HepG2 (cell line): ENCODE data around the gene RPLP1. TPM values are rescaled to one million over a fixed set of nuclear protein-coding genes. Genes with fewer than 3 reads are reported as not detected.

ENCODE experiments used
- ARID2 ChIP-seq: sonication (generic); formaldehyde crosslinking; IDR thresholded peaks from 2 replicates; pipeline ENCODE4 v1.8.1; 2022; ENCODE audit warnings: mild to moderate bottlenecking, missing genetic modification reagents, borderline replicate concordance
- ARNT2 ChIP-seq: sonication (generic); formaldehyde crosslinking; IDR thresholded peaks from 2 replicates; pipeline ENCODE4 v1.8.0; 2022; ENCODE audit warnings: mild to moderate bottlenecking, low read depth, missing genetic modification reagents, moderate library complexity
- CREB1 ChIP-seq, 2 experiments: fragments of 450-650 bp in 1 of 2; IDR thresholded peaks; 2 replicates each; pipeline ENCODE4 v1.6.1; 2016 to 2017; ENCODE audit warnings: control low read depth in 1 of 2, mild to moderate bottlenecking in 1 of 2, missing compliant biosample characterization in 1 of 2, missing genetic modification characterization in 1 of 2
- E2F1 ChIP-seq: sonication (generic); formaldehyde crosslinking; IDR thresholded peaks from 2 replicates; pipeline ENCODE4 v1.5.0; 2020; ENCODE audit warnings: missing genetic modification reagents
- GFI1 ChIP-seq: sonication (generic); formaldehyde crosslinking; IDR thresholded peaks from 2 replicates; pipeline ENCODE4 v1.5.0; 2020; ENCODE audit warnings: missing genetic modification reagents, mild to moderate bottlenecking, borderline replicate concordance
- HNRNPL ChIP-seq: fragments of 200-400 bp; formaldehyde crosslinking; IDR thresholded peaks from 2 replicates; pipeline ENCODE4 v1.6.1; 2017; ENCODE audit warnings: mild to moderate bottlenecking, low read depth, low read length
- NFKB2 ChIP-seq: sonication (generic); formaldehyde crosslinking; IDR thresholded peaks from 2 replicates; pipeline ENCODE4 v1.4.0; 2020; ENCODE audit warnings: missing genetic modification reagents, borderline replicate concordance
- POGK ChIP-seq: sonication (generic); formaldehyde crosslinking; conservative IDR thresholded peaks from 2 replicates; pipeline ENCODE4 v1.8.0; 2022; ENCODE audit warnings: mild to moderate bottlenecking, moderate library complexity, missing genetic modification reagents
- POLR2AphosphoS2 ChIP-seq: IDR thresholded peaks from 2 replicates; pipeline ENCODE4 v1.6.1; 2011; ENCODE audit warnings: low read depth, low read length, improper control_type of control experiment
- TBP ChIP-seq: sonication (generic); formaldehyde crosslinking; IDR thresholded peaks from 2 replicates; pipeline ENCODE4 v1.5.0; 2020; ENCODE audit warnings: missing genetic modification reagents
- ZBTB1 ChIP-seq: sonication (generic); formaldehyde crosslinking; IDR thresholded peaks from 2 replicates; pipeline ENCODE4 v1.4.0; 2020; ENCODE audit warnings: missing genetic modification reagents, borderline replicate concordance
- ZNF17 ChIP-seq: sonication (generic); formaldehyde crosslinking; IDR thresholded peaks from 2 replicates; pipeline ENCODE4 v1.5.0; 2020; ENCODE audit warnings: mild to moderate bottlenecking, missing genetic modification reagents
- ZNF317 ChIP-seq: sonication (generic); formaldehyde crosslinking; IDR thresholded peaks from 2 replicates; pipeline ENCODE4 v1.5.0; 2020; ENCODE audit warnings: mild to moderate bottlenecking, missing genetic modification reagents
- ZNF484 ChIP-seq: sonication (generic); formaldehyde crosslinking; IDR thresholded peaks from 2 replicates; pipeline ENCODE4 v1.5.1; 2020; ENCODE audit warnings: mild to moderate bottlenecking, low read depth, missing genetic modification reagents, borderline replicate concordance
- polyA plus RNA-seq, 8 experiments: library from polyadenylated mRNA; depleted of rRNA in 3 of 8; stranded (reverse) in 7 of 8; unstranded in 1 of 8; fragments of >200 nt; fragmentation: Illumina TruSeq in 4 of 8; extraction: Trizol in 4 of 8; gene quantifications; 2 replicates each; pipeline versions ENCODE4 v1.2.1 to v1.2.3, GENCODE V29; 2011 to 2016; ENCODE audit warnings: low read depth in 4 of 8, missing spikeins in 1 of 8, mixed read lengths in 1 of 8; ENCODE audit not compliant: insufficient read depth in 1 of 8
- total RNA-seq, 5 experiments: library from RNA; depleted of rRNA; stranded (reverse); fragments of >200 nt; fragmentation: Illumina TruSeq; extraction: Trizol; gene quantifications; 2 replicates each; pipeline ENCODE4 v1.2.3, GENCODE V29; 2016; ENCODE audit warnings: low read depth in 1 of 5
- TF ChIP-seq, protein P1 (sequence below): IDR thresholded peaks from 2 replicates; pipeline ENCODE4 v1.6.1; 2016; ENCODE audit warnings: missing compliant biosample characterization, missing genetic modification reagents, borderline replicate concordance
- TF ChIP-seq, protein P2 (sequence below): fragments of 450-650 bp; IDR thresholded peaks from 2 replicates; pipeline ENCODE4 v1.6.1; 2017
- TF ChIP-seq, protein P3 (sequence below): sonication (generic); formaldehyde crosslinking; IDR thresholded peaks from 2 replicates; pipeline ENCODE4 v1.4.0; 2020; ENCODE audit warnings: mild to moderate bottlenecking, missing genetic modification reagents

The RPLP1 gene
- total and polyA plus RNA-seq, 2 of the 13 experiments (the other 11 are each of a cell fraction or from before 2014, with no cell fraction given) = 817 to 929 TPM

DNA sequence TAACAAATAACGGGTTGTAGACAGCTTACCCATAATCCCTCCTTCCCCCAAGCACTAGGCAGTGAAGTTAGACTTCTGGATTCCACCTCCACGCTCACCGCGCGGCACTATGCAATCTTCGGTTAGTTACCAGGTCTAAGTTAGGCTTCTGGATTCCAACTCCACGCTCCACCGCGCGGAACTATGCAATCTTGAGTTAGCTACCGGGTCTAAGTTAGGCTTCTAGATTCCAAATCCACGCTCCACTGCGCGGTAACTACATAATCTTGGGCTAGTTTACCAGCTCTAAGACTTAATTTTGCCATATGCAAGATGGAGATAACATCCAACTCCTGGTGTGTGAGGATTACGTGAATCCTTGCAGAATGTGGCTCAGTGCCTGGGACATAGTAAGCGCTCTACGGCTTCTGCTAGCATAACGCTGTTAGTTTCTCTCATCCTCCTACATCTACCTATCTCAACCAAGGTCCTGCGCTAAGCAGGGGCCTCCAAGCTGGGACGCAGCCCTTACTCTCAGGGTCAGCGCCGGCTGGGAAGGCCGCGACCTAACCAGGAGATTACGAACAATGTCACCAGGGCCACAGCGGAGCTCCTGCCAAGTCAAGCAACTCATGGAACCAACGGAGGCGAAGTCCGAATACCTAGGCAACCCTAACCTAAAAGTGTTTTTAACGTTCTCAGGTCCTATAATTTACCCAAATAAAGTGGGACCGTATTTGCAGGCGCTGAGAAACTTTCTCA is 497 bp upstream of the RPLP1 start (continued):
- TF ChIP-seq ZNF17 (no peak), ZBTB1 (CRISPR knock-in tag) (no peak), TBP (no peak), POLR2AphosphoS2 (no peak), ZNF484 (CRISPR knock-in tag) (no peak), NFKB2 (CRISPR knock-in tag) (no peak), HNRNPL (no peak), ARNT2 (CRISPR knock-in tag) (no peak), E2F1 (CRISPR knock-in tag) (no peak), ARID2 (peak; percentile 87), POGK (CRISPR knock-in tag) (no peak), CREB1 (IDR thresholded peaks at IDR 0.05) (0 out of 2 replicates have a peak, but pooled peaks have one; percentile 0), CREB1 (CRISPR knock-in tag; IDR thresholded peaks at IDR 0.05) (peak; percentile 66), GFI1 (CRISPR knock-in tag) (no peak; the same call in 1 of the 2 replicates), ZNF317 (no peak)
- TF ChIP-seq, protein P1, sequence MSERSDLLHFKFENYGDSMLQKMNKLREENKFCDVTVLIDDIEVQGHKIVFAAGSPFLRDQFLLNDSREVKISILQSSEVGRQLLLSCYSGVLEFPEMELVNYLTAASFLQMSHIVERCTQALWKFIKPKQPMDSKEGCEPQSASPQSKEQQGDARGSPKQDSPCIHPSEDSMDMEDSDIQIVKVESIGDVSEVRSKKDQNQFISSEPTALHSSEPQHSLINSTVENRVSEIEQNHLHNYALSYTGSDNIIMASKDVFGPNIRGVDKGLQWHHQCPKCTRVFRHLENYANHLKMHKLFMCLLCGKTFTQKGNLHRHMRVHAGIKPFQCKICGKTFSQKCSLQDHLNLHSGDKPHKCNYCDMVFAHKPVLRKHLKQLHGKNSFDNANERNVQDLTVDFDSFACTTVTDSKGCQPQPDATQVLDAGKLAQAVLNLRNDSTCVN = no peak
- TF ChIP-seq, protein P2, sequence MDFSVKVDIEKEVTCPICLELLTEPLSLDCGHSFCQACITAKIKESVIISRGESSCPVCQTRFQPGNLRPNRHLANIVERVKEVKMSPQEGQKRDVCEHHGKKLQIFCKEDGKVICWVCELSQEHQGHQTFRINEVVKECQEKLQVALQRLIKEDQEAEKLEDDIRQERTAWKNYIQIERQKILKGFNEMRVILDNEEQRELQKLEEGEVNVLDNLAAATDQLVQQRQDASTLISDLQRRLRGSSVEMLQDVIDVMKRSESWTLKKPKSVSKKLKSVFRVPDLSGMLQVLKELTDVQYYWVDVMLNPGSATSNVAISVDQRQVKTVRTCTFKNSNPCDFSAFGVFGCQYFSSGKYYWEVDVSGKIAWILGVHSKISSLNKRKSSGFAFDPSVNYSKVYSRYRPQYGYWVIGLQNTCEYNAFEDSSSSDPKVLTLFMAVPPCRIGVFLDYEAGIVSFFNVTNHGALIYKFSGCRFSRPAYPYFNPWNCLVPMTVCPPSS = no peak
- TF ChIP-seq, protein P3, sequence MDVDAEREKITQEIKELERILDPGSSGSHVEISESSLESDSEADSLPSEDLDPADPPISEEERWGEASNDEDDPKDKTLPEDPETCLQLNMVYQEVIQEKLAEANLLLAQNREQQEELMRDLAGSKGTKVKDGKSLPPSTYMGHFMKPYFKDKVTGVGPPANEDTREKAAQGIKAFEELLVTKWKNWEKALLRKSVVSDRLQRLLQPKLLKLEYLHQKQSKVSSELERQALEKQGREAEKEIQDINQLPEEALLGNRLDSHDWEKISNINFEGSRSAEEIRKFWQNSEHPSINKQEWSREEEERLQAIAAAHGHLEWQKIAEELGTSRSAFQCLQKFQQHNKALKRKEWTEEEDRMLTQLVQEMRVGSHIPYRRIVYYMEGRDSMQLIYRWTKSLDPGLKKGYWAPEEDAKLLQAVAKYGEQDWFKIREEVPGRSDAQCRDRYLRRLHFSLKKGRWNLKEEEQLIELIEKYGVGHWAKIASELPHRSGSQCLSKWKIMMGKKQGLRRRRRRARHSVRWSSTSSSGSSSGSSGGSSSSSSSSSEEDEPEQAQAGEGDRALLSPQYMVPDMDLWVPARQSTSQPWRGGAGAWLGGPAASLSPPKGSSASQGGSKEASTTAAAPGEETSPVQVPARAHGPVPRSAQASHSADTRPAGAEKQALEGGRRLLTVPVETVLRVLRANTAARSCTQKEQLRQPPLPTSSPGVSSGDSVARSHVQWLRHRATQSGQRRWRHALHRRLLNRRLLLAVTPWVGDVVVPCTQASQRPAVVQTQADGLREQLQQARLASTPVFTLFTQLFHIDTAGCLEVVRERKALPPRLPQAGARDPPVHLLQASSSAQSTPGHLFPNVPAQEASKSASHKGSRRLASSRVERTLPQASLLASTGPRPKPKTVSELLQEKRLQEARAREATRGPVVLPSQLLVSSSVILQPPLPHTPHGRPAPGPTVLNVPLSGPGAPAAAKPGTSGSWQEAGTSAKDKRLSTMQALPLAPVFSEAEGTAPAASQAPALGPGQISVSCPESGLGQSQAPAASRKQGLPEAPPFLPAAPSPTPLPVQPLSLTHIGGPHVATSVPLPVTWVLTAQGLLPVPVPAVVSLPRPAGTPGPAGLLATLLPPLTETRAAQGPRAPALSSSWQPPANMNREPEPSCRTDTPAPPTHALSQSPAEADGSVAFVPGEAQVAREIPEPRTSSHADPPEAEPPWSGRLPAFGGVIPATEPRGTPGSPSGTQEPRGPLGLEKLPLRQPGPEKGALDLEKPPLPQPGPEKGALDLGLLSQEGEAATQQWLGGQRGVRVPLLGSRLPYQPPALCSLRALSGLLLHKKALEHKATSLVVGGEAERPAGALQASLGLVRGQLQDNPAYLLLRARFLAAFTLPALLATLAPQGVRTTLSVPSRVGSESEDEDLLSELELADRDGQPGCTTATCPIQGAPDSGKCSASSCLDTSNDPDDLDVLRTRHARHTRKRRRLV (CRISPR knock-in tag) = peak; percentile 65
